GM12878 (cell line): Measurements from ENCODE around the gene ADAM11. TPM values are rescaled to one million over a fixed set of nuclear protein-coding genes. Genes with fewer than 3 reads are reported as not detected.

ENCODE experiments used
- ATAC-seq: fragments of 200-7000 bp; cut with Tn5 transposase; 3 replicates; pipeline ENCODE4 v1.9.1; 2020; ENCODE audit warnings: mild to moderate bottlenecking, moderate library complexity
- BruUV-seq: library from RNA; stranded (reverse); fragments of 400-500 nt; replicated peaks from 2 replicates; lab custom pipeline; 2021; lab: Mats Ljungman, UMichigan
- CTCF ChIA-PET: fragments of 300-600 bp; sonication (Branson Sonifier 250); formaldehyde crosslinking; extraction: SDS; loops from one replicate; lab custom pipeline; 2021; ENCODE audit warnings: inconsistent platforms; lab: Yijun Ruan, JAX
- POLR2A ChIA-PET: fragments of 350-600 bp; formaldehyde crosslinking; extraction: SDS; loops from one replicate; lab custom pipeline; 2021; ENCODE audit warnings: inconsistent platforms; lab: Charles Lee
- RAD21 ChIA-PET: fragments of 300-600 bp; sonication (Branson Sonifier 250); formaldehyde crosslinking; loops from one replicate; lab custom pipeline; 2023; ENCODE audit warnings: antibody characterized with exemption; ENCODE audit not compliant: unreplicated experiment; lab: Charles Lee
- SMC1A ChIA-PET: fragments of 300-600 bp; sonication (Branson Sonifier 250); formaldehyde crosslinking; loops from one replicate; lab custom pipeline; 2023; ENCODE audit not compliant: unreplicated experiment, uncharacterized antibody; lab: Charles Lee
- DNase-seq: peaks from one replicate; pipeline ENCODE4 v3.0.0-alpha.2; 2011; ENCODE audit warnings: low read depth, low spot score
- FAIRE-seq: peaks from 3 replicates; lab custom pipeline; 2011; peaks lifted over from hg19 to GRCh38; lab: Jason Lieb, UNC
- H2AFZ ChIP-seq: 2 replicates; pipeline ENCODE4 v1.6.0; 2011; ENCODE audit warnings: low read depth, low read length, control low read depth; ENCODE audit not compliant: control insufficient read depth
- H3K27ac ChIP-seq: 2 replicates; pipeline ENCODE4 v1.5.1; 2011; ENCODE audit warnings: control low read depth; ENCODE audit not compliant: control insufficient read depth, insufficient read depth
- H3K27me3 ChIP-seq, 2 experiments: replicated peaks in 1 of 2; 2 replicates each; pipeline versions ENCODE4 v1.6.0 to v1.6.1; 2011; ENCODE audit warnings: low read length in 1 of 2; ENCODE audit not compliant: control insufficient read depth in 2 of 2, insufficient read depth in 2 of 2
- H3K36me3 ChIP-seq, 2 experiments: 2 replicates each; pipeline ENCODE4 v1.5.1; 2011; ENCODE audit warnings: low read length in 1 of 2; ENCODE audit not compliant: control insufficient read depth in 2 of 2, insufficient read depth in 2 of 2
- H3K4me1 ChIP-seq: 2 replicates; pipeline ENCODE4 v1.6.1; 2011; ENCODE audit warnings: mild to moderate bottlenecking, low read length, moderate library complexity, mixed read lengths; ENCODE audit not compliant: control insufficient read depth, insufficient read depth
- H3K4me2 ChIP-seq: 2 replicates; pipeline ENCODE4 v1.6.0; 2011; ENCODE audit warnings: control low read depth; ENCODE audit not compliant: control insufficient read depth, insufficient read depth
- H3K4me3 ChIP-seq: fragments of 200-600 bp; sonication (generic); 2 replicates; pipeline ENCODE4 v1.5.1; 2016
- H3K79me2 ChIP-seq: 2 replicates; pipeline ENCODE4 v1.6.0; 2011; ENCODE audit warnings: low read length; ENCODE audit not compliant: control insufficient read depth, insufficient read depth
- H3K9ac ChIP-seq: 2 replicates; pipeline ENCODE4 v1.8.0; 2011; ENCODE audit warnings: low read length, control low read depth, mixed read lengths; ENCODE audit not compliant: control insufficient read depth, insufficient read depth
- H3K9me3 ChIP-seq: replicated peaks from 3 replicates; pipeline ENCODE4 v1.5.1; 2011; ENCODE audit warnings: mild to moderate bottlenecking, low read length; ENCODE audit not compliant: control insufficient read depth, insufficient read depth
- H4K20me1 ChIP-seq: 2 replicates; pipeline ENCODE4 v1.6.0; 2011; ENCODE audit not compliant: control insufficient read depth, insufficient read depth
- BHLHE40 ChIP-seq, 2 experiments: fragments of 450-650 bp in 1 of 2; IDR thresholded peaks; 2 replicates each; pipeline ENCODE4 v1.6.1; 2011 to 2017; ENCODE audit warnings: low read depth in 2 of 2, borderline replicate concordance in 1 of 2, improper control_type of control experiment in 1 of 2, low read length in 1 of 2, mild to moderate bottlenecking in 1 of 2
- LARP7 ChIP-seq: fragments of 450-650 bp; IDR thresholded peaks from 2 replicates; pipeline ENCODE4 v1.6.1; 2017; ENCODE audit warnings: mild to moderate bottlenecking
- RB1 ChIP-seq: fragments of 450-650 bp; formaldehyde crosslinking; IDR thresholded peaks from 2 replicates; pipeline ENCODE4 v1.6.1; 2017; ENCODE audit warnings: mild to moderate bottlenecking, borderline replicate concordance
- RCOR1 ChIP-seq: conservative IDR thresholded peaks from 2 replicates; pipeline ENCODE4 v1.6.1; 2012; ENCODE audit warnings: low read depth, low read length, improper control_type of control experiment
- SIX5 ChIP-seq: IDR thresholded peaks from 2 replicates; pipeline ENCODE4 v1.6.1; 2011; ENCODE audit warnings: mild to moderate bottlenecking, low read depth, low read length, moderate library complexity; ENCODE audit not compliant: severe bottlenecking
- SMC3 ChIP-seq: IDR thresholded peaks from 2 replicates; pipeline ENCODE4 v1.6.1; 2011; ENCODE audit warnings: low read length, improper control_type of control experiment, borderline replicate concordance
- SPI1 ChIP-seq: IDR thresholded peaks from 2 replicates; pipeline ENCODE4 v1.6.1; 2011; ENCODE audit warnings: low read depth, mild to moderate bottlenecking, low read length, moderate library complexity, borderline replicate concordance; ENCODE audit not compliant: insufficient read depth
- SREBF2 ChIP-seq: IDR thresholded peaks from 2 replicates; pipeline ENCODE4 v1.6.1; 2012; ENCODE audit warnings: mild to moderate bottlenecking, low read length
- TBL1XR1 ChIP-seq: IDR thresholded peaks from 2 replicates; pipeline ENCODE4 v1.6.1; 2012; ENCODE audit warnings: low read depth, low read length, improper control_type of control experiment
- WGBS: methylation state at CpG from one replicate; pipeline ENCODE4 v1.1.6; 2016; ENCODE audit warnings: low lambda C conversion rate; ENCODE audit not compliant: insufficient replicate concordance, insufficient coverage; ENCODE audit errors: missing lambda C conversion rate; 5-methylcytosine and 5-hydroxymethylcytosine counted together
- in situ Hi-C: fragments of 300-500 bp; cut with MboI; formaldehyde crosslinking; loops from 9 replicates; pipeline ENCODE4 v1.14.3; 2018; ENCODE audit warnings: mixed read lengths
- intact Hi-C: fragments of 100-400 bp; cut with micrococcal nuclease; formaldehyde crosslinking; loops from one replicate; pipeline ENCODE4 v1.14.2; 2022; ENCODE audit not compliant: unreplicated experiment
- polyA plus RNA-seq, 11 experiments: library from polyadenylated mRNA; depleted of rRNA in 4 of 11; unstranded in 6 of 11; stranded (reverse) in 5 of 11; fragments of >200 nt; fragmentation: Nextera tagmentation in 4 of 11; fragmentation: Illumina TruSeq in 1 of 11; extraction: Ambion mirVana in 4 of 11; extraction: Trizol in 1 of 11; gene quantifications; 1 replicate in 1 of 11; 2 replicates in 10 of 11; pipeline versions ENCODE4 v1.2.1 to v1.2.3, GENCODE V29; 2011 to 2016; ENCODE audit warnings: inconsistent platforms in 2 of 11, missing spikeins in 2 of 11, low read depth in 1 of 11
- total RNA-seq, 4 experiments: library from RNA; depleted of rRNA in 3 of 4; stranded (reverse); fragments of >200 nt in 3 of 4; fragmentation: Illumina TruSeq in 1 of 4; extraction: Trizol in 1 of 4; gene quantifications; 2 replicates each; pipeline versions ENCODE4 v1.2.1 to v1.2.3, GENCODE V29; 2013 to 2021
- TF ChIP-seq, protein P1 (sequence below): fragments of 450-650 bp; IDR thresholded peaks from 2 replicates; pipeline ENCODE4 v1.6.1; 2017; ENCODE audit warnings: mild to moderate bottlenecking
- TF ChIP-seq, protein P2 (sequence below): IDR thresholded peaks from 2 replicates; pipeline ENCODE4 v1.6.1; 2012; ENCODE audit warnings: improper control_type of control experiment, low read depth, low read length; ENCODE audit not compliant: insufficient replicate concordance

The ADAM11 gene
- total and polyA plus RNA-seq, 10 of the 15 experiments (the other 5 are each of a cell fraction or from before 2014, with no cell fraction given), result 0.03 to 0.37 (median 0.06) TPM; not detected in 3

DNA sequence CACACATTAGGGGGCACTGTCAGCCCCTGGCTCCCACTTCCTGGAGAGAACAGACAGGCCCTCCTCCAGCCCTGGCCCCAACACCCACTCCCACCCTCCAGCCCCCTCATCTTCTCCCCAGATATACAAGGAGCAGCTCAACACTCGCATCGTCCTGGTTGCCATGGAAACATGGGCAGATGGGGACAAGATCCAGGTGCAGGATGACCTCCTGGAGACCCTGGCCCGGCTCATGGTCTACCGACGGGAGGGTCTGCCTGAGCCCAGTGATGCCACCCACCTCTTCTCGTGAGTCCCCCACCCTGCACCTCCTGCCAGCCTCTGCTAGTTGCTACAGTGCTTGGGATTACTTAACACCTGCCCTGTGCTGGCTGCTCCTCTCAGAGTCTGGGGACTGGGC is 14.4 kb downstream of the ADAM11 start (continued):
- TF ChIP-seq, protein P1, sequence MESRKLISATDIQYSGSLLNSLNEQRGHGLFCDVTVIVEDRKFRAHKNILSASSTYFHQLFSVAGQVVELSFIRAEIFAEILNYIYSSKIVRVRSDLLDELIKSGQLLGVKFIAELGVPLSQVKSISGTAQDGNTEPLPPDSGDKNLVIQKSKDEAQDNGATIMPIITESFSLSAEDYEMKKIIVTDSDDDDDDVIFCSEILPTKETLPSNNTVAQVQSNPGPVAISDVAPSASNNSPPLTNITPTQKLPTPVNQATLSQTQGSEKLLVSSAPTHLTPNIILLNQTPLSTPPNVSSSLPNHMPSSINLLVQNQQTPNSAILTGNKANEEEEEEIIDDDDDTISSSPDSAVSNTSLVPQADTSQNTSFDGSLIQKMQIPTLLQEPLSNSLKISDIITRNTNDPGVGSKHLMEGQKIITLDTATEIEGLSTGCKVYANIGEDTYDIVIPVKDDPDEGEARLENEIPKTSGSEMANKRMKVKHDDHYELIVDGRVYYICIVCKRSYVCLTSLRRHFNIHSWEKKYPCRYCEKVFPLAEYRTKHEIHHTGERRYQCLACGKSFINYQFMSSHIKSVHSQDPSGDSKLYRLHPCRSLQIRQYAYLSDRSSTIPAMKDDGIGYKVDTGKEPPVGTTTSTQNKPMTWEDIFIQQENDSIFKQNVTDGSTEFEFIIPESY, result no peak
- no peak for TF ChIP-seq SPI1

DNA sequence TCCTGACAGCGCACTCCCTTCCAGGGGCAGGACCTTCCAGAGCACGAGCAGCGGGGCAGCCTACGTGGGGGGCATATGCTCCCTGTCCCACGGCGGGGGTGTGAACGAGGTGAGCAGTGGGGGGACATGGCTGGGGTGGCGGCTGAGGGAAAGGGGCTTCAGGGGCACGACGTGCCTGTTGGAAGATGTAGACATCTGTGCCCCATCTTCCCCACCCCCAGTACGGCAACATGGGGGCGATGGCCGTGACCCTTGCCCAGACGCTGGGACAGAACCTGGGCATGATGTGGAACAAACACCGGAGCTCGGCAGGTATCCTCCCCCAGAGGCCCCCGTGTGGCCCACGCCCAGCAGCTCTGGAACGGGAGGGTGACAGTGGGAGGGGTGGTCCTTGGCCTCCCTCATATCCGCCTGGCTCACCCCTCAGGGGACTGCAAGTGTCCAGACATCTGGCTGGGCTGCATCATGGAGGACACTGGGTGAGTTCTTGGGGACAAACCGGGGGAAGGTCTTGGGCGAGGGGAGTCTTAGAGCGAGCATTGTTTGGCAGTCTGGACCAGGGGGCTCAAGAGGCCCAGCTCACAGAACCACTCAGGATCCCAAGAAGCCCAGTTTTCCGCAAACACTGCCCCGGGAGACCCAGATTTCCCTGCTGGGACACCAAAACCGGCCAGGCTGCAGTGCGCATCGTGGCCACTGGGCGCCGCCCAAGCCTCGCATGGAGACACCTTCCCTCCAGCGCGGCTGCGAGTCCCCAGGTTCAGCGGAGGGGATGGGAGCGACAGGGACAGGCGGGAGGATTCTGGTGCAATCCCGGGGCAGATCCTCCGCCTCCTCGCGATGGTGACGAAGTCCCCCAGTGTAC is 15.7 kb downstream of the ADAM11 start:
- WGBS, result 18% methylated on average over 42 of the region's 42 CpGs
- H3K36me3 ChIP-seq, result no peaks in the 10 kb centered on the region
- TF ChIP-seq, protein P2, sequence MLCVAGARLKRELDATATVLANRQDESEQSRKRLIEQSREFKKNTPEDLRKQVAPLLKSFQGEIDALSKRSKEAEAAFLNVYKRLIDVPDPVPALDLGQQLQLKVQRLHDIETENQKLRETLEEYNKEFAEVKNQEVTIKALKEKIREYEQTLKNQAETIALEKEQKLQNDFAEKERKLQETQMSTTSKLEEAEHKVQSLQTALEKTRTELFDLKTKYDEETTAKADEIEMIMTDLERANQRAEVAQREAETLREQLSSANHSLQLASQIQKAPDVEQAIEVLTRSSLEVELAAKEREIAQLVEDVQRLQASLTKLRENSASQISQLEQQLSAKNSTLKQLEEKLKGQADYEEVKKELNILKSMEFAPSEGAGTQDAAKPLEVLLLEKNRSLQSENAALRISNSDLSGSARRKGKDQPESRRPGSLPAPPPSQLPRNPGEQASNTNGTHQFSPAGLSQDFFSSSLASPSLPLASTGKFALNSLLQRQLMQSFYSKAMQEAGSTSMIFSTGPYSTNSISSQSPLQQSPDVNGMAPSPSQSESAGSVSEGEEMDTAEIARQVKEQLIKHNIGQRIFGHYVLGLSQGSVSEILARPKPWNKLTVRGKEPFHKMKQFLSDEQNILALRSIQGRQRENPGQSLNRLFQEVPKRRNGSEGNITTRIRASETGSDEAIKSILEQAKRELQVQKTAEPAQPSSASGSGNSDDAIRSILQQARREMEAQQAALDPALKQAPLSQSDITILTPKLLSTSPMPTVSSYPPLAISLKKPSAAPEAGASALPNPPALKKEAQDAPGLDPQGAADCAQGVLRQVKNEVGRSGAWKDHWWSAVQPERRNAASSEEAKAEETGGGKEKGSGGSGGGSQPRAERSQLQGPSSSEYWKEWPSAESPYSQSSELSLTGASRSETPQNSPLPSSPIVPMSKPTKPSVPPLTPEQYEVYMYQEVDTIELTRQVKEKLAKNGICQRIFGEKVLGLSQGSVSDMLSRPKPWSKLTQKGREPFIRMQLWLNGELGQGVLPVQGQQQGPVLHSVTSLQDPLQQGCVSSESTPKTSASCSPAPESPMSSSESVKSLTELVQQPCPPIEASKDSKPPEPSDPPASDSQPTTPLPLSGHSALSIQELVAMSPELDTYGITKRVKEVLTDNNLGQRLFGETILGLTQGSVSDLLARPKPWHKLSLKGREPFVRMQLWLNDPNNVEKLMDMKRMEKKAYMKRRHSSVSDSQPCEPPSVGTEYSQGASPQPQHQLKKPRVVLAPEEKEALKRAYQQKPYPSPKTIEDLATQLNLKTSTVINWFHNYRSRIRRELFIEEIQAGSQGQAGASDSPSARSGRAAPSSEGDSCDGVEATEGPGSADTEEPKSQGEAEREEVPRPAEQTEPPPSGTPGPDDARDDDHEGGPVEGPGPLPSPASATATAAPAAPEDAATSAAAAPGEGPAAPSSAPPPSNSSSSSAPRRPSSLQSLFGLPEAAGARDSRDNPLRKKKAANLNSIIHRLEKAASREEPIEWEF, result no peak
- TF ChIP-seq LARP7 (0 out of 2 replicates have a peak, but pooled peaks have one; percentile 51), SMC3 (peak; percentile 73), RB1 (peak; percentile 60; the same call in 1 of the 2 replicates), RCOR1 (no peak), TBL1XR1 (0 out of 2 replicates have a peak, but pooled peaks have one; percentile 20), SIX5 (no peak), SREBF2 (no peak), BHLHE40 (IDR thresholded peaks at IDR 0.05; ENCODE audit: borderline replicate concordance in 1 of 2, low read depth in 2 of 2, low read length in 1 of 2) (peak in 1 of 2 experiments; percentile 36; a peak in 2 of 4 replicates)

More for the DNA sequence above, 15.7 kb downstream of the ADAM11 start:
- ChIA-PET RAD21 (no interaction called here), CTCF (interaction anchor here (0.9 to 12.1 kb wide), 9 partner anchors 11 to 358 kb away, joined by 3 to 175 read pairs (median 4); partner anchors contain the start of gene PLCD3), SMC1A (interaction anchor here (3.3 kb wide), 1 partner anchor 90 kb away, joined by 19 read pairs; no protein-coding TSS in a partner anchor), POLR2A (no interaction called here)
- H3K4me3 ChIP-seq, result peak overlapping the region; percentile 76; the same call in 1 of the 2 replicates
- ATAC-seq, result peak; percentile 73
- H3K27me3 ChIP-seq, result no peaks in the 10 kb centered on the region; a peak in 1 of 4 replicates
- no peaks in the 10 kb centered on the region for H3K79me2 ChIP-seq
- peak overlapping the region; percentile 100 for H3K4me2 ChIP-seq
- H4K20me1 ChIP-seq, result no peaks in the 10 kb centered on the region; the same call in 1 of the 2 replicates
- intact Hi-C loops (loop anchor here (1.0 to 10.0 kb wide), 4 partner anchors 91 to 358 kb away; partner anchors contain the start of gene PLCD3), in situ Hi-C loops (loop anchor here (10.0 kb wide), 1 partner anchor 350 kb away; no protein-coding TSS in a partner anchor)
- H3K9ac ChIP-seq, result no peak overlapping the region
- peak; percentile 89 for FAIRE-seq
- DNase-seq, result no peak
- peak overlapping the region; percentile 94 for H2AFZ ChIP-seq
- H3K9me3 ChIP-seq, result no peaks in the 10 kb centered on the region
- no peak overlapping the region for H3K27ac ChIP-seq
- BruUV-seq, result no TSS peak
- H3K4me1 ChIP-seq, result peaks cover 6% of the 10 kb centered on the region; the same call in 1 of the 2 replicates
